Measurements from ENCODE around the gene TOMM6. TPM values are rescaled to one million over a fixed set of nuclear protein-coding genes. Genes with fewer than 3 reads are reported as not detected.

The TOMM6 gene
- total RNA-seq, 1 experiment from 2014 or later, result 239 TPM

GRCh38 chr6:41770381-41771057 is 17.0 kb upstream of the TOMM6 start:
- no peak overlapping the region for H2BK120ac ChIP-seq (ENCODE audit: low read depth, low read length, poor library complexity, severe bottlenecking)
- H3K79me2 ChIP-seq (ENCODE audit: insufficient read depth, low read length), result no peaks in the 10 kb centered on the region
- no peak overlapping the region for H3K9ac ChIP-seq (ENCODE audit: extremely low read depth, insufficient read length, low read length)
- no peak overlapping the region for H2AK5ac ChIP-seq (ENCODE audit: insufficient read length, low read length)
- no peak overlapping the region for H3K56ac ChIP-seq (ENCODE audit: insufficient read length, low read depth, low read length)
- Mint-ChIP-seq H3K4me1 (peaks cover 5 to 19% of the 10 kb centered on the region in 2 experiments; a peak in 3 of 4 replicates), H3K36me3 (ENCODE audit: insufficient read depth in 1 of 3, low read depth in 3 of 3) (peaks cover 14 to 38% (median 37%) of the 10 kb centered on the region in 3 experiments; a peak in 6 of 7 replicates), H3K9me3 (no peaks in the 10 kb centered on the region), H3K27me3 (ENCODE audit: low read depth) (no peaks in the 10 kb centered on the region; the same call in 1 of the 2 replicates), H3K27ac (no peak overlapping the region), H3K4me3 (no peak overlapping the region)
- H4K8ac ChIP-seq (replicated peaks; ENCODE audit: insufficient read length, low read depth, low read length), result no peak overlapping the region
- no peak overlapping the region for H3K27ac ChIP-seq (ENCODE audit: insufficient read length, low read depth, low read length)
- no peak overlapping the region for H2BK20ac ChIP-seq (ENCODE audit: low read depth, low read length, poor library complexity, severe bottlenecking)
- H4K91ac ChIP-seq (ENCODE audit: insufficient read length, low read depth, low read length), result no peak overlapping the region
- H3K23me2 ChIP-seq (ENCODE audit: insufficient read length, low read depth, low read length, poor library complexity, severe bottlenecking), result no peaks in the 10 kb centered on the region
- H3K23ac ChIP-seq (ENCODE audit: insufficient read length, low read depth, low read length), result no peak overlapping the region
- H3K14ac ChIP-seq (ENCODE audit: insufficient read depth, low read length), result no peak overlapping the region; the same call in 1 of the 2 replicates
- no peaks in the 10 kb centered on the region for H3K27me3 ChIP-seq (ENCODE audit: insufficient read depth, low read length)
- H4K20me1 ChIP-seq (ENCODE audit: control insufficient read depth, insufficient read depth, insufficient read length), result no peaks in the 10 kb centered on the region
- H3K4me2 ChIP-seq (ENCODE audit: insufficient read depth, insufficient read length, low read length), result no peak overlapping the region
- H3T11ph ChIP-seq (ENCODE audit: low read length), result no peak overlapping the region
- no peaks in the 10 kb centered on the region for H3K9me3 ChIP-seq (ENCODE audit: control insufficient read depth, low read depth, low read length)
- WGBS (ENCODE audit: extremely low coverage, insufficient read length, low lambda C conversion rate), result no CpG with 5 or more reads among the region's 30 CpGs
- no peak overlapping the region for H2AFZ ChIP-seq (ENCODE audit: low read length)
- no peak overlapping the region for H3K4ac ChIP-seq (ENCODE audit: low read depth, low read length)
- no peak overlapping the region for H3K18ac ChIP-seq (ENCODE audit: insufficient read length, low read depth, low read length)
- TF ChIP-seq CTCF (conservative IDR thresholded peaks at IDR 0.05), result no peak
- no peak overlapping the region for H2BK5ac ChIP-seq (ENCODE audit: insufficient read length, low read length)
- DNase-seq, result no peak
- H2BK15ac ChIP-seq (ENCODE audit: low read depth, low read length), result no peak overlapping the region
- no peaks in the 10 kb centered on the region for H3K4me1 ChIP-seq (ENCODE audit: insufficient read depth, low read length)
- H4K5ac ChIP-seq (ENCODE audit: insufficient read length, low read depth, low read length), result no peak overlapping the region
- H3K79me1 ChIP-seq (ENCODE audit: insufficient read depth, low read depth, low read length, poor library complexity, severe bottlenecking), result no peaks in the 10 kb centered on the region
- no peak overlapping the region for H2BK12ac ChIP-seq (ENCODE audit: insufficient read length, low read depth, low read length)
